K562 (cell line): ENCODE data around the gene SEC14L1. TPM values are rescaled to one million over a fixed set of nuclear protein-coding genes. Genes with fewer than 3 reads are reported as not detected.

ENCODE experiments used
- ARID3A ChIP-seq: IDR thresholded peaks from 2 replicates; pipeline ENCODE4 v1.6.1; 2012; ENCODE audit warnings: low read depth, low read length, improper control_type of control experiment, borderline replicate concordance
- ATF1 ChIP-seq, 2 experiments: fragments of 450-650 bp in 1 of 2; IDR thresholded peaks; 2 replicates each; pipeline ENCODE4 v1.6.1; 2016; ENCODE audit warnings: missing compliant biosample characterization in 1 of 2, missing genetic modification characterization in 1 of 2
- C11orf30 ChIP-seq: fragments of 450-650 bp; IDR thresholded peaks from 2 replicates; pipeline ENCODE4 v1.6.1; 2016; ENCODE audit warnings: low read depth, mild to moderate bottlenecking
- CHAMP1 ChIP-seq: fragments of 450-650 bp; IDR thresholded peaks from 2 replicates; pipeline ENCODE4 v1.6.1; 2016; ENCODE audit warnings: mild to moderate bottlenecking
- CXXC5 ChIP-seq: fragments of 250-450 bp; sonication (Bioruptor Pico); IDR thresholded peaks from 2 replicates; pipeline ENCODE4 v1.8.0; 2022; ENCODE audit warnings: inconsistent platforms, mild to moderate bottlenecking, moderate library complexity
- ELF4 ChIP-seq: fragments of 450-650 bp; formaldehyde crosslinking; IDR thresholded peaks from 2 replicates; pipeline ENCODE4 v1.4.0; 2022; ENCODE audit warnings: missing genetic modification characterization
- ERF ChIP-seq: fragments of 450-650 bp; formaldehyde crosslinking; IDR thresholded peaks from 2 replicates; pipeline ENCODE4 v1.4.0; 2020; ENCODE audit warnings: mild to moderate bottlenecking, mixed read lengths
- HDGF ChIP-seq: fragments of 450-650 bp; IDR thresholded peaks from 2 replicates; pipeline ENCODE4 v1.6.1; 2016
- NR4A1 ChIP-seq, 2 experiments: fragments of 250-450 bp in 1 of 2; fragments of 450-650 bp in 1 of 2; sonication (Bioruptor Pico) in 1 of 2; IDR thresholded peaks; 2 replicates each; pipeline versions ENCODE4 v1.4.0 to v1.6.1; 2016 to 2020; ENCODE audit warnings: mild to moderate bottlenecking in 2 of 2, missing compliant biosample characterization in 1 of 2, missing genetic modification characterization in 1 of 2, moderate library complexity in 1 of 2
- POLR2H ChIP-seq: IDR thresholded peaks from 2 replicates; pipeline ENCODE4 v1.6.1; 2016; ENCODE audit warnings: missing genetic modification characterization, low read depth, mild to moderate bottlenecking, control low read depth, missing compliant biosample characterization, moderate library complexity
- RBM22 ChIP-seq: fragments of 200-400 bp; formaldehyde crosslinking; IDR thresholded peaks from 2 replicates; pipeline ENCODE4 v1.6.1; 2018; ENCODE audit warnings: low read length, low read depth; ENCODE audit not compliant: poor library complexity, severe bottlenecking
- TCFL5 ChIP-seq: fragments of 250-450 bp; sonication (Bioruptor Pico); conservative IDR thresholded peaks from 2 replicates; pipeline ENCODE4 v1.6.1; 2021; ENCODE audit warnings: mild to moderate bottlenecking, moderate library complexity, matching md5 sums
- TEAD4 ChIP-seq, 2 experiments: sonication (generic) in 1 of 2; formaldehyde crosslinking in 1 of 2; IDR thresholded peaks; 2 replicates each; pipeline versions ENCODE4 v1.6.1 to v1.8.0; 2012 to 2022; ENCODE audit warnings: borderline replicate concordance in 1 of 2, inconsistent platforms in 1 of 2, low read length in 1 of 2, mild to moderate bottlenecking in 1 of 2, missing genetic modification reagents in 1 of 2
- TFAP4 ChIP-seq: sonication (generic); formaldehyde crosslinking; IDR thresholded peaks from 2 replicates; pipeline ENCODE4 v1.8.0; 2022; ENCODE audit warnings: missing genetic modification reagents, mild to moderate bottlenecking, moderate library complexity, borderline replicate concordance
- THRAP3 ChIP-seq: fragments of 450-650 bp; IDR thresholded peaks from 2 replicates; pipeline ENCODE4 v1.6.1; 2016; ENCODE audit warnings: mild to moderate bottlenecking, inconsistent platforms, borderline replicate concordance
- YBX1 ChIP-seq: fragments of 450-650 bp; IDR thresholded peaks from 2 replicates; pipeline ENCODE4 v1.7.1; 2016; ENCODE audit warnings: mild to moderate bottlenecking
- ZNF224 ChIP-seq: sonication (generic); formaldehyde crosslinking; IDR thresholded peaks from 2 replicates; pipeline ENCODE4 v1.8.0; 2022; ENCODE audit warnings: mild to moderate bottlenecking, missing genetic modification reagents
- ZNF24 ChIP-seq: fragments of 450-650 bp; IDR thresholded peaks from 2 replicates; pipeline ENCODE4 v1.6.1; 2016
- ZNF589 ChIP-seq: fragments of 200-800 bp; sonication (Bioruptor generic); IDR thresholded peaks from 2 replicates; pipeline ENCODE4 v1.6.1; 2016; ENCODE audit warnings: low read depth, missing genetic modification characterization, missing compliant biosample characterization
- polyA plus RNA-seq, 8 experiments: library from polyadenylated mRNA; depleted of rRNA in 4 of 8; stranded (reverse) in 5 of 8; unstranded in 3 of 8; fragments of >200 nt; fragmentation: Nextera tagmentation in 2 of 8; fragmentation: Illumina TruSeq in 1 of 8; extraction: Ambion mirVana in 2 of 8; extraction: Trizol in 1 of 8; gene quantifications; 2 replicates each; pipeline versions ENCODE4 v1.2.1 to v1.2.3, GENCODE V29; 2011 to 2014; ENCODE audit warnings: inconsistent platforms in 1 of 8, missing spikeins in 1 of 8
- total RNA-seq, 7 experiments: library from RNA; depleted of rRNA in 6 of 7; stranded (reverse); fragments of >200 nt in 6 of 7; fragmentation: Illumina TruSeq in 2 of 7; extraction: Trizol in 2 of 7; gene quantifications; 2 replicates each; pipeline versions ENCODE4 v1.2.1 to v1.2.3, GENCODE V29; 2011 to 2021; ENCODE audit warnings: low replicate concordance in 1 of 7
- TF ChIP-seq, protein P1 (sequence below), 2 experiments: fragments of 200-800 bp in 1 of 2; sonication (Bioruptor generic) in 1 of 2; sonication (generic) in 1 of 2; formaldehyde crosslinking in 1 of 2; IDR thresholded peaks in 1 of 2; conservative IDR thresholded peaks in 1 of 2; 2 replicates each; pipeline versions ENCODE4 v1.5.0 to v1.6.1; 2016 to 2020; ENCODE audit warnings: missing compliant biosample characterization in 1 of 2, missing genetic modification characterization in 1 of 2, missing genetic modification reagents in 1 of 2

Gene SEC14L1
- total and polyA plus RNA-seq, 9 of the 15 experiments (the other 6 are each of a cell fraction or from before 2014, with no cell fraction given): 3.1 to 39.7 (median 15.2) TPM

DNA sequence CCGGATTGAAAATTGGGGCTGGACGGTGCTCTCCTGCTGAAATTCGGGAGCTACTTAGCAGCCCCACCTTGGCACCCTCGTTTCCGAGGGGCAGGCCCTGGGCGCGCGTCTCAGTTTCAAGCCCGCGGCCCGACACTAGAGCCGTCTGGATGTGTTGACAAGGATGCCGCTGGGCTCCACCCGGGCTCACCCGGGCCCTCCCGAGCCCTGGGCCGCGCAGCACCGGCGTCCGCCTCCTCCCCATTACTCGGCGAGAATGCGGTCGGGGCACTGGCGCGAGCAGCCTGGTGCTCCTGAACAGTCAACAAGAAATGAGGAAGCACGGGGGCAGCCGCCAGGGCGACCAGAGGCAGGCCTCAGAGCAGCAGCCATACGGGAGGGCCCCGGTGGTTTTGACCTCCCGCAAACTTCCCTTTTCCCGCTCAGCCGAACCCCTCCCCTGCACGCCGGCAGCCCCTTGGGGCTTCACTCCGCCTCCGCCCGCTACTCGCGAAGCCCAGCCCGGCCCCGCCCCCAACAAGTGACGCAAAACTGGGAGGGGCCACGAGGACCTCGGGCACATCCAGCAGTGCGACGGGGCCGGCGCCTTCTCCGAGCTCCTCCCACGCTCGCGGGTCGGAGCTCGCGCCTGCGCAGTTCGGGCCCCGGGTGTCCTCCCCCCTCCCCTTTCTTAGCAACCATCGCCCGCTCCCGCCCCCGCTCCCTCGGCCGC is 447 bp upstream of the SEC14L1 start (continued):
- TF ChIP-seq ARID3A (no peak), ATF1 (CRISPR knock-in tag; IDR thresholded peaks at IDR 0.05) (peak; percentile 41; the same call in 1 of the 2 replicates), ATF1 (tag; IDR thresholded peaks at IDR 0.05) (peak; percentile 82), TEAD4 (IDR thresholded peaks at IDR 0.05; ENCODE audit: low read length) (no peak), TEAD4 (CRISPR knock-in tag; IDR thresholded peaks at IDR 0.05; ENCODE audit: borderline replicate concordance) (no peak), C11orf30 (no peak), ZNF224 (CRISPR knock-in tag) (no peak), ZNF589 (peak; percentile 81; the same call in 1 of the 2 replicates), THRAP3 (no peak), HDGF (no peak), RBM22 (peak; percentile 39), TFAP4 (CRISPR knock-in tag) (peak; percentile 82; the same call in 1 of the 2 replicates), POLR2H (tag) (peak; percentile 78), CXXC5 (CRISPR knock-in tag) (peak; percentile 88), ZNF24 (no peak), NR4A1 (CRISPR knock-in tag; IDR thresholded peaks at IDR 0.05) (peak; percentile 88; the same call in 1 of the 2 replicates), NR4A1 (tag; IDR thresholded peaks at IDR 0.05) (peak; percentile 92), TCFL5 (CRISPR knock-in tag) (no peak), CHAMP1 (no peak), YBX1 (no peak), ELF4 (CRISPR knock-in tag) (peak; percentile 62), ERF (CRISPR knock-in tag) (peak; percentile 57; the same call in 1 of the 2 replicates)
- TF ChIP-seq, protein P1, sequence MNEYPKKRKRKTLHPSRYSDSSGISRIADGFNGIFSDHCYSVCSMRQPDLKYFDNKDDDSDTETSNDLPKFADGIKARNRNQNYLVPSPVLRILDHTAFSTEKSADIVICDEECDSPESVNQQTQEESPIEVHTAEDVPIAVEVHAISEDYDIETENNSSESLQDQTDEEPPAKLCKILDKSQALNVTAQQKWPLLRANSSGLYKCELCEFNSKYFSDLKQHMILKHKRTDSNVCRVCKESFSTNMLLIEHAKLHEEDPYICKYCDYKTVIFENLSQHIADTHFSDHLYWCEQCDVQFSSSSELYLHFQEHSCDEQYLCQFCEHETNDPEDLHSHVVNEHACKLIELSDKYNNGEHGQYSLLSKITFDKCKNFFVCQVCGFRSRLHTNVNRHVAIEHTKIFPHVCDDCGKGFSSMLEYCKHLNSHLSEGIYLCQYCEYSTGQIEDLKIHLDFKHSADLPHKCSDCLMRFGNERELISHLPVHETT (CRISPR knock-in tag; conservative IDR thresholded peaks at IDR 0.05 in 1 of 2, IDR thresholded peaks at IDR 0.05 in 1 of 2): peak in 1 of 2 experiments; percentile 93; a peak in 2 of 4 replicates
